ENCODE measurements around the gene GATD1.

Gene GATD1

GRCh38 chr11:782264-783174, 5.2 kb upstream of the GATD1 start:
- no peak overlapping the region for H3K4me3 ChIP-seq (ENCODE audit: low read length)
- TF ChIP-seq CTCF (conservative IDR thresholded peaks at IDR 0.05; ENCODE audit: low read depth, low read length) = no peak
- no peak for DNase-seq (ENCODE audit: low read depth)

- TF ChIP-seq CTCF (conservative IDR thresholded peaks at IDR 0.05; ENCODE audit: low read depth, low read length) = no peak
- H3K4me3 ChIP-seq (ENCODE audit: low read length) = no peak overlapping the region
- no peak for DNase-seq (ENCODE audit: low read depth)
These were observed 2.8 kb upstream of the GATD1 start for GRCh38 chr11:779955-780532.

GRCh38 chr11:778976-779954, 2.0 kb upstream of the GATD1 start:
- DNase-seq (ENCODE audit: low read depth) = no peak
- H3K4me3 ChIP-seq (ENCODE audit: low read length) = no peak overlapping the region
- no peak for TF ChIP-seq CTCF (conservative IDR thresholded peaks at IDR 0.05; ENCODE audit: low read depth, low read length)

DNA sequence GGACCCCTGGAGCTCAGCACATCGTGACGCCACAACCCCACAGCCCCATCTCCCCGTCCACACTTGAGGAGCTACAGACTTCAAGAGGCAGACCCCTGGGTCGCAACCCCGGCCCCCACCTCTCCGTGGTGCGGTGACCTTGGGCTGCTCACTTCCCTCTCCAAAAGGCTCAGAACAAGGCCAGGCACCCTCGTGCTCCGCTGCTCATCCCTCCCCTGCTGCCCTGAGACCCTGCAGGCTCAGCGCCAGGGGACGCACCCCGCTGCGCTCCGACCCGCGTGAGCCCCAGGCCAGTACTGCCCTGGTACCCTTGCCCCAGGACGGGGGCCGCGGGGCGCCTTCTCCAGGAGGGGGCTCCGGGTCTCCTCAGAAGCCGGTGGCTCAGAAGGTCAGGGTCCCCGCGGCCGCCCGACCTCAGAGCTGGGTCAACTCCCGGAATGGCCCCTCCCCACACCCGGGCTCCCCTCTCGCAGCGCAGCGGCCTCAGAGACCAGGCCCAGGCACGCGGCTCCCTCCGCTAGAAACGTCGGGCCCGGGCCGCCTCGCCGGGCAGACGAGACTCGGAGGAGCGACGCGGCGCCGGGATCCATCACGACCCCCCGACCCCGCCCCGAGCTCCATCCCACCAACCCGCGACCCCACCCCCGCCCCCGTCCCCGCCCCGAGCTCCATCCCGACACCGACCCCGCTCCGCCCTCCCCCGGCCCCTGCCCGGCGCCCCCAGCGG, 563 bp downstream of the GATD1 start:
- H3K4me3 ChIP-seq (ENCODE audit: low read length) = peak overlapping the region; percentile 72
- DNase-seq (ENCODE audit: low read depth) = no peak
- no peak for TF ChIP-seq CTCF (conservative IDR thresholded peaks at IDR 0.05; ENCODE audit: low read depth, low read length)

DNA sequence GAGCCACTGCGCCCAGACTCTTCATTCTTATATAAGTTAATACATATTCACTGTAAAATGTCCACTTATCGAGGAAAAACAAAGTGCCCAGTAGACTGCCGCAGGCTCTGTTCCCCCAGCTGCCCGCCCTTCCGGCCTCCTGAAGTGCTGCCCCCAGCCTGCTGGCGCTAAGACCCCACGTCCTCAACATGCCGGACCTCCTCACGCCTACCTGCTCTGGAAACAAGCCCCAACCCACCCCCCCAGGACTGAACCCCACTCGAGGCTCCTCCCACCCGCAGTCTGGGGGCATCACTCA, 1.1 kb downstream of the GATD1 start:
- TF ChIP-seq CTCF (conservative IDR thresholded peaks at IDR 0.05; ENCODE audit: low read depth, low read length) = no peak
- peak overlapping the region; percentile 72 for H3K4me3 ChIP-seq (ENCODE audit: low read length)
- DNase-seq (ENCODE audit: low read depth) = no peak

DNA sequence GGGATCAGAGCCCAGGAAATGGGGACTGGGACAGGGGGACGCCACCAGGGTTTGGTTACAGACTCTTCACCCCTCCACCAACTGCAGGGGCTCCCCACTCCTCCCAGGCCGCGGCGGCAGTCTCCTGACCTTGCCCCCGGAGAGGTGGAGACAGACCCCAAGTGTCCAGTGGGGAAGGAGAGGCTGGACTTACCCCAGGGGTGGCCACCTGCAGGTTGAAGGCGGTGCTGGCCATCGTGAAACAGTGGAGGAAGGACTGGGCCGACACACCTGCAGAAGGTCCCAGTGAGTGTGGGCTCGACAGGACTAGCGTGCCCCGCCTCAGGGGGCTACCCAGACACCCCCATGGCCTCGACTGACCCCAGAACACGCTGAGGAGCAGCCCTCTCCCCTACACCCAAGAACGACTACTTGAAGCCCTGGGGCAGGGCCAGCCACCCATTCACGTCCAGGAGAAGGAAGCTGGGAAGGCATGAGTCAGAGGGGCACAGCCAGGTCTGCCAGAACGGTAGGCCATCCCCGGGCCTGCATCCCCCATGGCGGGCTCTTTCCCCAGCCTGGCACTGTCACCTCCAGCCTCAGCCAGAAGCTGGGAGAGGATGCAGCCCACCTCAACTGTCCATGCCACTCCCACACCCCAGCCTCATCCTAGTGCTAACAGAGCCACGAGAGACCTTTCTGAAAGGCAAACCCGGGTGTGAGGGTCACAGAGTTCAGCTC, 2.3 kb downstream of the GATD1 start:
- no peak for TF ChIP-seq CTCF (conservative IDR thresholded peaks at IDR 0.05; ENCODE audit: low read depth, low read length)
- no peak for DNase-seq (ENCODE audit: low read depth)
- H3K4me3 ChIP-seq (ENCODE audit: low read length) = peak overlapping the region; percentile 16
